ENCODE results near the gene LAMTOR4. TPM values are rescaled to one million over a fixed set of nuclear protein-coding genes. Genes with fewer than 3 reads are reported as not detected.

The LAMTOR4 gene
- total and polyA plus RNA-seq, 12 donors = 33.1 to 266 (median 159) TPM

GRCh38 chr7:100166317-100166940 is 17.7 kb downstream of the LAMTOR4 start:
- intact Hi-C loops (cut with DNase I) = no loop called here
- peaks cover 4 to 22% of the 10 kb centered on the region in 2 donors for H3K4me1 ChIP-seq (replicated peaks in 1 of 2)
- no peak overlapping the region for H3K4me3 ChIP-seq
- no peaks in the 10 kb centered on the region for H3K36me3 ChIP-seq (replicated peaks in 1 of 2)
- H3K9me3 ChIP-seq (replicated peaks in 1 of 3) = no peaks in the 10 kb centered on the region
- no peak for DNase-seq
- H3K27me3 ChIP-seq = peaks cover 7% of the 10 kb centered on the region
- H3K27ac ChIP-seq = no peak overlapping the region
- TF ChIP-seq POLR2A (IDR thresholded peaks at IDR 0.05) (no peak), CTCF (IDR thresholded peaks at IDR 0.05) (no peak)
- 77 to 84% (median 80%) methylated on average over 11 to 16 of the region's 16 CpGs for WGBS, 4 donors

GRCh38 chr7:100166970-100167911 is 18.5 kb downstream of the LAMTOR4 start:
- Histone ChIP-seq H3K9me3 (replicated peaks in 1 of 3) (no peaks in the 10 kb centered on the region), H3K27ac (no peak overlapping the region), H3K36me3 (replicated peaks in 1 of 2) (no peaks in the 10 kb centered on the region), H3K27me3 (peaks cover 10% of the 10 kb centered on the region), H3K4me3 (peak overlapping the region in 1 of 4 donors; percentile 55), H3K4me1 (replicated peaks in 1 of 2) (peaks cover 4 to 25% of the 10 kb centered on the region in 2 donors)
- intact Hi-C loops (cut with DNase I) = no loop called here
- no peak for DNase-seq
- TF ChIP-seq CTCF (IDR thresholded peaks at IDR 0.05) (no peak), POLR2A (IDR thresholded peaks at IDR 0.05) (no peak)
- 53 to 61% (median 57%) methylated on average over 14 of the region's 14 CpGs for WGBS, 4 donors

- Histone ChIP-seq H3K9me3 (replicated peaks in 1 of 3) (no peaks in the 10 kb centered on the region), H3K36me3 (replicated peaks in 1 of 2) (no peaks in the 10 kb centered on the region), H3K27ac (peak overlapping the region in 2 of 5 donors; percentile 23 to 44), H3K4me1 (replicated peaks in 1 of 2) (peaks cover 4 to 25% of the 10 kb centered on the region in 2 donors), H3K4me3 (peak overlapping the region in 1 of 4 donors; percentile 55), H3K27me3 (peaks cover 10% of the 10 kb centered on the region)
- intact Hi-C loops (cut with DNase I) = no loop called here
- no peak for TF ChIP-seq POLR2A (IDR thresholded peaks at IDR 0.05)
- no peak for TF ChIP-seq CTCF (IDR thresholded peaks at IDR 0.05)
- DNase-seq = no peak
- 4 to 9% (median 6%) methylated on average over 9 to 11 of the region's 11 CpGs for WGBS, 4 donors
Observed at GRCh38 chr7:100167912-100168323, 19.2 kb downstream of the LAMTOR4 start.

GRCh38 chr7:100169147-100169850 is 20.6 kb downstream of the LAMTOR4 start:
- intact Hi-C loops (cut with DNase I) = no loop called here
- no peak overlapping the region for H3K4me3 ChIP-seq
- H3K9me3 ChIP-seq (replicated peaks in 1 of 3) = no peaks in the 10 kb centered on the region
- H3K36me3 ChIP-seq (replicated peaks in 1 of 2) = no peaks in the 10 kb centered on the region
- no peak for DNase-seq
- no peak overlapping the region for H3K27ac ChIP-seq
- 87 to 89% (median 87%) methylated on average over 10 to 11 of the region's 11 CpGs for WGBS, 4 donors
- peaks cover 10% of the 10 kb centered on the region for H3K27me3 ChIP-seq
- TF ChIP-seq POLR2A (IDR thresholded peaks at IDR 0.05) (no peak), CTCF (IDR thresholded peaks at IDR 0.05) (no peak)
- peaks cover 4 to 25% of the 10 kb centered on the region in 2 donors for H3K4me1 ChIP-seq (replicated peaks in 1 of 2)

All from adrenal gland (tissue), 12 donors.